Thyroid gland (tissue), 4 donors: ENCODE data around the gene PDLIM4. TPM values are rescaled to one million over a fixed set of nuclear protein-coding genes. Genes with fewer than 3 reads are reported as not detected.

Experiments used
- DNase-seq, 2 donors: peaks; one replicate each; pipeline ENCODE4 v3.0.0-alpha.2; 2019
- H3K27ac ChIP-seq, 3 donors: fragments of 200-600 bp; sonication (generic); 1 replicate in 2 of 3; 2 replicates in 1 of 3; pipeline ENCODE4 v1.5.1; 2016 to 2019; ENCODE audit warnings: mild to moderate bottlenecking in 1 of 3, moderate library complexity in 1 of 3
- H3K27me3 ChIP-seq: fragments of 200-600 bp; sonication (generic); one replicate; pipeline ENCODE4 v1.5.1; 2019
- H3K36me3 ChIP-seq, 2 donors: fragments of 200-600 bp; sonication (generic); one replicate each; pipeline ENCODE4 v1.5.1; 2016 to 2019
- H3K4me1 ChIP-seq, 2 donors: fragments of 200-600 bp; sonication (generic); one replicate each; pipeline ENCODE4 v1.5.1; 2017 to 2019
- H3K4me3 ChIP-seq, 3 donors: fragments of 200-600 bp; sonication (generic); replicated peaks in 1 of 3; 1 replicate in 2 of 3; 2 replicates in 1 of 3; pipeline ENCODE4 v1.5.1; 2016; ENCODE audit warnings: mild to moderate bottlenecking in 1 of 3
- H3K9me3 ChIP-seq: fragments of 200-600 bp; sonication (generic); one replicate; pipeline ENCODE4 v1.5.1; 2017
- CTCF ChIP-seq, 6 experiments: fragments of 200-600 bp in 3 of 6; fragments of 450-650 bp in 3 of 6; sonication (generic) in 3 of 6; IDR thresholded peaks; one replicate each; pipeline ENCODE4 v1.5.1; 2016 to 2019; ENCODE audit warnings: antibody characterized with exemption in 6 of 6, mild to moderate bottlenecking in 2 of 6, inconsistent platforms in 1 of 6, moderate library complexity in 1 of 6
- POLR2A ChIP-seq, 2 donors: fragments of 450-650 bp; IDR thresholded peaks; one replicate each; pipeline ENCODE4 v1.6.1; 2017; ENCODE audit warnings: antibody characterized with exemption in 2 of 2, mild to moderate bottlenecking in 2 of 2, moderate library complexity in 1 of 2
- WGBS, 2 donors: methylation state at CpG; one replicate each; pipeline ENCODE4 v1.1.5; 2017; 5-methylcytosine and 5-hydroxymethylcytosine counted together
- intact Hi-C: fragments of 100-400 bp; cut with DNase I; formaldehyde crosslinking; loops from one replicate; pipeline ENCODE4 v1.15.1; 2023
- total RNA-seq, 4 donors: library from RNA; depleted of rRNA; stranded (reverse); fragments of >200 nt; gene quantifications; one replicate each; pipeline ENCODE4 v1.2.3, GENCODE V29; 2016

PDLIM4 gene
- total RNA-seq, 4 donors from 2014 or later: 6.0 to 25.4 (median 13.3) TPM

DNA sequence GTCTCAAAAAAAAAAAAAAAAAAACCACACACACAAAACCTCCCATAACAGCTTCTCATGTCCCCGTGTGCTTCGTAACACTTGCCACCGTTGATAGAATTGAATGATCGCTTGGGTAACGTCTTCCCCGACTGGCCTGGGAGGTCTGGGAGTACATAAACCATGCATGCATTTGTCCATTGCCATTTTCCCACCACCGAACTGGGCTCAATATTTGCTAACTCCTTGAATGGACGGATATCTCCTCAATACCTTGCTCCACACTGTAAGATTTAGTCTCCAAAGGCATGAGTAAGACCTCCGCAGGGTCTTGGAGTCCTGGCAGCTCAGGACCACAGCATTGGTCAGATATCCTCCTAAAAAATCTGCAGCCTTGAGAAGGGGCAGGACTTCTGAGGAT is 26.6 kb upstream of the PDLIM4 start:
- 93 to 95% methylated on average over 9 of the region's 9 CpGs for WGBS, 2 donors
- no peak overlapping the region for H3K27ac ChIP-seq
- H3K36me3 ChIP-seq: no peaks in the 10 kb centered on the region
- no peaks in the 10 kb centered on the region for H3K9me3 ChIP-seq
- intact Hi-C loops: loop anchor here (10.0 kb wide), 1 partner anchor 274 kb away; no protein-coding TSS in a partner anchor
- peaks cover 9 to 17% of the 10 kb centered on the region in 2 donors for H3K4me1 ChIP-seq
- no peak overlapping the region for H3K4me3 ChIP-seq
- no peaks in the 10 kb centered on the region for H3K27me3 ChIP-seq
- TF ChIP-seq CTCF (IDR thresholded peaks at IDR 0.05) (no peak), POLR2A (IDR thresholded peaks at IDR 0.05) (no peak)
- no peak for DNase-seq

DNA sequence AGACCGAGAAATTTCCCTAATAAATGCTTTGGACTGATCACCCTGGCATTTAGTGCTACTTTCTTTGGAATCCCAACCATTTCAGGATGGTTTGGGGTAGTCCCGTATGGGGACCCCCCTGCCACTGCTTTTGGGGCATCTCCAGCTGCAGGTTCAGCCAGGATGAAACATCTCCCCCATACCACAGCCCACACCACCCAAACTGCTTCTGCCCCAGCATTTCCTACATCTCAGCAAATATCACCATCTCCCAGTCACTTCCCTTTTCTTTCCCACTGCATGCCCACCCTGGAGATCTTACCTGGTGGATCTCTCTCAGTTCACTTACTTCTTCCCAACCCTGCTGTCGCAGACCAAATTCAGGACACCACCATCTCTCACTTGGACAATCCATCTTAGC is 25.0 kb upstream of the PDLIM4 start:
- H3K36me3 ChIP-seq: no peaks in the 10 kb centered on the region
- WGBS, 2 donors: 81 to 85% methylated on average over 3 of the region's 3 CpGs
- H3K9me3 ChIP-seq: no peaks in the 10 kb centered on the region
- H3K4me1 ChIP-seq: peaks cover 0 to 4% of the 10 kb centered on the region in 2 donors
- no peak overlapping the region for H3K4me3 ChIP-seq
- intact Hi-C loops: loop anchor here (10.0 kb wide), 1 partner anchor 272 kb away; no protein-coding TSS in a partner anchor
- no peak for DNase-seq
- no peaks in the 10 kb centered on the region for H3K27me3 ChIP-seq
- no peak overlapping the region for H3K27ac ChIP-seq
- no peak for TF ChIP-seq CTCF (IDR thresholded peaks at IDR 0.05)
- no peak for TF ChIP-seq POLR2A (IDR thresholded peaks at IDR 0.05)

DNA sequence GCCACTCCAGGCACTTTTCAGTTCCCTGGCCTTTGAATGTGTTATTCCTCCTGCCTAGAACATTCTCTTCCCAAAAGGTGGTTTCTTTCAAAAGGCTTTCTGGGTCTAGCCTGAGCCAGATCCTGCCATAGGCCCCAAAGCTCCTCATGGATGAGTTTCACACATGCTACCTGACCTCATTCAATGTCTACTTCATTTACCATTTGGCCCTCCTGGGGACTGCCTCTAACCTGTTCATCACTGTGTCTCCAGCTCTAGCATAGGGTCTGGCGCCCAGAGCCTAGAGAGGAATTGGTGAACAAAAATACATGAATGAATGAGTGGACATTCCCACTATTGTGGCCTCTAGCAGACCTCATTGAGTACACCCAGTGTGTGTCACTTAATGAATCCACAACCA is 24.4 kb upstream of the PDLIM4 start:
- Histone ChIP-seq H3K36me3 (no peaks in the 10 kb centered on the region), H3K27me3 (no peaks in the 10 kb centered on the region), H3K4me1 (peaks cover 0 to 1% of the 10 kb centered on the region in 2 donors), H3K9me3 (no peaks in the 10 kb centered on the region), H3K4me3 (no peak overlapping the region), H3K27ac (no peak overlapping the region)
- intact Hi-C loops: loop anchor here (10.0 kb wide), 1 partner anchor 272 kb away; no protein-coding TSS in a partner anchor
- TF ChIP-seq POLR2A (IDR thresholded peaks at IDR 0.05): no peak
- no peak for TF ChIP-seq CTCF (IDR thresholded peaks at IDR 0.05)
- no peak for DNase-seq
- WGBS, 2 donors: 64 to 85% methylated on average over 1 of the region's 1 CpG

GRCh38 chr5:132233811-132234683 is 23.4 kb upstream of the PDLIM4 start:
- H3K9me3 ChIP-seq: no peaks in the 10 kb centered on the region
- H3K4me3 ChIP-seq: no peak overlapping the region
- TF ChIP-seq POLR2A (IDR thresholded peaks at IDR 0.05) (no peak), CTCF (IDR thresholded peaks at IDR 0.05) (no peak)
- no peaks in the 10 kb centered on the region for H3K27me3 ChIP-seq
- no peak overlapping the region for H3K27ac ChIP-seq
- H3K4me1 ChIP-seq: no peaks in the 10 kb centered on the region
- intact Hi-C loops: loop anchor here (10.0 kb wide), 1 partner anchor 271 kb away; no protein-coding TSS in a partner anchor
- WGBS, 2 donors: 92 to 95% methylated on average over 7 of the region's 7 CpGs
- DNase-seq: no peak
- no peaks in the 10 kb centered on the region for H3K36me3 ChIP-seq

GRCh38 chr5:132234684-132235062 is 22.8 kb upstream of the PDLIM4 start:
- intact Hi-C loops: loop anchor here (10.0 kb wide), 1 partner anchor 270 kb away; no protein-coding TSS in a partner anchor
- no peaks in the 10 kb centered on the region for H3K4me1 ChIP-seq
- no peak for DNase-seq
- 94 to 100% methylated on average over 2 of the region's 2 CpGs for WGBS, 2 donors
- no peaks in the 10 kb centered on the region for H3K27me3 ChIP-seq
- H3K4me3 ChIP-seq: no peak overlapping the region
- H3K36me3 ChIP-seq: no peaks in the 10 kb centered on the region
- TF ChIP-seq POLR2A (IDR thresholded peaks at IDR 0.05): no peak
- TF ChIP-seq CTCF (IDR thresholded peaks at IDR 0.05): no peak
- no peaks in the 10 kb centered on the region for H3K9me3 ChIP-seq
- no peak overlapping the region for H3K27ac ChIP-seq
